Caco-2 (cell line): ENCODE data around the gene MYL12A. TPM values are rescaled to one million over a fixed set of nuclear protein-coding genes. Genes with fewer than 3 reads are reported as not detected.

ENCODE experiments used
- BruUV-seq: library from RNA; stranded (reverse); fragments of 400-500 nt; replicated peaks from 2 replicates; lab custom pipeline; 2021; lab: Mats Ljungman, UMichigan
- CTCF ChIA-PET: fragments of 300-600 bp; sonication (Branson Sonifier 250); formaldehyde crosslinking; loops from one replicate; lab custom pipeline; 2022; ENCODE audit warnings: antibody characterized with exemption; lab: Charles Lee
- POLR2A ChIA-PET: fragments of 300-600 bp; sonication (Branson Sonifier 250); formaldehyde crosslinking; loops from one replicate; lab custom pipeline; 2022; ENCODE audit warnings: antibody characterized with exemption; lab: Charles Lee
- DNase-seq, 2 experiments: peaks; one replicate each; pipeline versions ENCODE4 v3.0.0 to v3.0.0-alpha.2; 2020 to 2022
- H3K27me3 ChIP-seq: replicated peaks from 2 replicates; pipeline ENCODE4 v1.6.0; 2011; ENCODE audit warnings: low read length; ENCODE audit not compliant: control insufficient read depth, insufficient read depth
- H3K36me3 ChIP-seq: 2 replicates; pipeline ENCODE4 v1.5.1; 2011; ENCODE audit warnings: low read length; ENCODE audit not compliant: control insufficient read depth, insufficient read depth
- H3K4me1 ChIP-seq: fragments of 250-450 bp; sonication (Bioruptor Pico); 2 replicates; pipeline ENCODE4 v1.5.1; 2020; ENCODE audit warnings: mild to moderate bottlenecking
- H3K4me3 ChIP-seq: 2 replicates; pipeline ENCODE4 v1.5.1; 2011; ENCODE audit warnings: low read depth, mild to moderate bottlenecking, control low read depth, low read length
- H3K9me3 ChIP-seq: fragments of 250-450 bp; sonication (Bioruptor Pico); 2 replicates; pipeline ENCODE4 v1.5.1; 2020; ENCODE audit warnings: mild to moderate bottlenecking, moderate library complexity
- H3K27ac Mint-ChIP-seq: one replicate; pipeline ENCODE4 v1.8.0; 2022; ENCODE audit warnings: mixed read lengths; ENCODE audit not compliant: unreplicated experiment
- H3K27me3 Mint-ChIP-seq: one replicate; pipeline ENCODE4 v1.8.0; 2022; ENCODE audit warnings: mixed read lengths; ENCODE audit not compliant: insufficient read depth, unreplicated experiment
- H3K36me3 Mint-ChIP-seq: one replicate; pipeline ENCODE4 v1.8.0; 2022; ENCODE audit warnings: mild to moderate bottlenecking, mixed read lengths; ENCODE audit not compliant: insufficient read depth, unreplicated experiment
- H3K4me1 Mint-ChIP-seq: one replicate; pipeline ENCODE4 v1.8.0; 2022; ENCODE audit warnings: low read depth, mixed read lengths; ENCODE audit not compliant: unreplicated experiment
- H3K4me3 Mint-ChIP-seq: one replicate; pipeline ENCODE4 v1.8.0; 2022; ENCODE audit warnings: mild to moderate bottlenecking, moderate library complexity, mixed read lengths; ENCODE audit not compliant: unreplicated experiment
- H3K9me3 Mint-ChIP-seq: one replicate; pipeline ENCODE4 v1.8.0; 2022; ENCODE audit warnings: mixed read lengths; ENCODE audit not compliant: unreplicated experiment
- intact Hi-C: fragments of 100-400 bp; cut with micrococcal nuclease; formaldehyde crosslinking; loops from one replicate; pipeline ENCODE4 v1.10.0; 2022; ENCODE audit not compliant: unreplicated experiment
- total RNA-seq: library from RNA; stranded (reverse); gene quantifications from 2 replicates; pipeline ENCODE4 v1.2.3, GENCODE V29; 2022
- TF ChIP-seq, protein P1 (sequence below), 2 experiments: fragments of 200-600 bp in 1 of 2; IDR thresholded peaks; 1 replicate in 1 of 2; 2 replicates in 1 of 2; pipeline versions ENCODE4 v1.5.1 to v1.8.0; 2011 to 2022; ENCODE audit warnings: antibody characterized with exemption in 1 of 2, control low read depth in 1 of 2, inconsistent platforms in 1 of 2, low read depth in 1 of 2, low read length in 1 of 2, mild to moderate bottlenecking in 1 of 2, moderate library complexity in 1 of 2; ENCODE audit not compliant: insufficient read depth in 1 of 2, severe bottlenecking in 1 of 2, unreplicated experiment in 1 of 2

Gene MYL12A
- total RNA-seq, 1 experiment from 2014 or later, result 272 TPM

GRCh38 chr18:3283253-3283863 is 35.8 kb downstream of the MYL12A start:
- H3K4me3 ChIP-seq, result no peak overlapping the region
- no TSS peak for BruUV-seq
- DNase-seq, result no peak
- H3K4me1 Mint-ChIP-seq, result peaks cover 13% of the 10 kb centered on the region
- intact Hi-C loops, result loop anchor here (5.0 kb wide), 1 partner anchor 99 kb away; no protein-coding TSS in a partner anchor
- no peaks in the 10 kb centered on the region for H3K36me3 ChIP-seq
- no peaks in the 10 kb centered on the region for H3K4me1 ChIP-seq
- no peaks in the 10 kb centered on the region for H3K27me3 Mint-ChIP-seq
- no peaks in the 10 kb centered on the region for H3K27me3 ChIP-seq
- no peak overlapping the region for H3K4me3 Mint-ChIP-seq
- H3K9me3 ChIP-seq, result no peaks in the 10 kb centered on the region
- H3K9me3 Mint-ChIP-seq, result peaks cover 13% of the 10 kb centered on the region
- CTCF ChIA-PET, result interaction anchor here (3.2 kb wide), 1 partner anchor 383 kb away, joined by 27 read pairs; no protein-coding TSS in a partner anchor
- H3K36me3 Mint-ChIP-seq, result peaks cover 27% of the 10 kb centered on the region
- H3K27ac Mint-ChIP-seq, result no peak overlapping the region
- TF ChIP-seq, protein P1, sequence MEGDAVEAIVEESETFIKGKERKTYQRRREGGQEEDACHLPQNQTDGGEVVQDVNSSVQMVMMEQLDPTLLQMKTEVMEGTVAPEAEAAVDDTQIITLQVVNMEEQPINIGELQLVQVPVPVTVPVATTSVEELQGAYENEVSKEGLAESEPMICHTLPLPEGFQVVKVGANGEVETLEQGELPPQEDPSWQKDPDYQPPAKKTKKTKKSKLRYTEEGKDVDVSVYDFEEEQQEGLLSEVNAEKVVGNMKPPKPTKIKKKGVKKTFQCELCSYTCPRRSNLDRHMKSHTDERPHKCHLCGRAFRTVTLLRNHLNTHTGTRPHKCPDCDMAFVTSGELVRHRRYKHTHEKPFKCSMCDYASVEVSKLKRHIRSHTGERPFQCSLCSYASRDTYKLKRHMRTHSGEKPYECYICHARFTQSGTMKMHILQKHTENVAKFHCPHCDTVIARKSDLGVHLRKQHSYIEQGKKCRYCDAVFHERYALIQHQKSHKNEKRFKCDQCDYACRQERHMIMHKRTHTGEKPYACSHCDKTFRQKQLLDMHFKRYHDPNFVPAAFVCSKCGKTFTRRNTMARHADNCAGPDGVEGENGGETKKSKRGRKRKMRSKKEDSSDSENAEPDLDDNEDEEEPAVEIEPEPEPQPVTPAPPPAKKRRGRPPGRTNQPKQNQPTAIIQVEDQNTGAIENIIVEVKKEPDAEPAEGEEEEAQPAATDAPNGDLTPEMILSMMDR (IDR thresholded peaks at IDR 0.05; ENCODE audit: insufficient read depth in 1 of 2, low read depth in 1 of 2, low read length in 1 of 2, severe bottlenecking in 1 of 2, unreplicated experiment in 1 of 2), result no peak
- POLR2A ChIA-PET, result interaction anchor here (0.6 kb wide), 1 partner anchor 164 kb away, joined by 8 read pairs; no protein-coding TSS in a partner anchor

GRCh38 chr18:3283908-3284307 is 36.3 kb downstream of the MYL12A start:
- Histone ChIP-seq H3K4me3 (no peak overlapping the region), H3K9me3 (no peaks in the 10 kb centered on the region), H3K27me3 (no peaks in the 10 kb centered on the region), H3K36me3 (no peaks in the 10 kb centered on the region), H3K4me1 (no peaks in the 10 kb centered on the region)
- TF ChIP-seq, protein P1 (IDR thresholded peaks at IDR 0.05; ENCODE audit: insufficient read depth in 1 of 2, low read depth in 1 of 2, low read length in 1 of 2, severe bottlenecking in 1 of 2, unreplicated experiment in 1 of 2), result no peak
- H3K9me3 Mint-ChIP-seq, result peaks cover 13% of the 10 kb centered on the region
- H3K36me3 Mint-ChIP-seq, result peaks cover 22% of the 10 kb centered on the region
- BruUV-seq, result no TSS peak
- intact Hi-C loops, result loop anchor here (5.0 kb wide), 1 partner anchor 98 kb away; no protein-coding TSS in a partner anchor
- DNase-seq, result no peak
- ChIA-PET POLR2A (interaction anchor here (0.6 kb wide), 1 partner anchor 164 kb away, joined by 8 read pairs; no protein-coding TSS in a partner anchor), CTCF (interaction anchor here (3.2 kb wide), 1 partner anchor 382 kb away, joined by 27 read pairs; no protein-coding TSS in a partner anchor)
- H3K4me1 Mint-ChIP-seq, result peaks cover 13% of the 10 kb centered on the region
- H3K4me3 Mint-ChIP-seq, result no peak overlapping the region
- H3K27me3 Mint-ChIP-seq, result no peaks in the 10 kb centered on the region
- H3K27ac Mint-ChIP-seq, result no peak overlapping the region

- no peaks in the 10 kb centered on the region for H3K4me1 ChIP-seq
- peaks cover 13% of the 10 kb centered on the region for H3K9me3 Mint-ChIP-seq
- DNase-seq, result no peak
- CTCF ChIA-PET, result interaction anchor here (3.2 kb wide), 1 partner anchor 381 kb away, joined by 27 read pairs; no protein-coding TSS in a partner anchor
- H3K36me3 Mint-ChIP-seq, result peaks cover 16% of the 10 kb centered on the region
- H3K27me3 ChIP-seq, result no peaks in the 10 kb centered on the region
- no peaks in the 10 kb centered on the region for H3K27me3 Mint-ChIP-seq
- H3K36me3 ChIP-seq, result no peaks in the 10 kb centered on the region
- H3K9me3 ChIP-seq, result no peaks in the 10 kb centered on the region
- TF ChIP-seq, protein P1 (IDR thresholded peaks at IDR 0.05; ENCODE audit: insufficient read depth in 1 of 2, low read depth in 1 of 2, low read length in 1 of 2, severe bottlenecking in 1 of 2, unreplicated experiment in 1 of 2), result no peak
- no peak overlapping the region for H3K27ac Mint-ChIP-seq
- H3K4me3 ChIP-seq, result no peak overlapping the region
- no TSS peak for BruUV-seq
- intact Hi-C loops, result loop anchor here (5.0 kb wide), 1 partner anchor 98 kb away; no protein-coding TSS in a partner anchor
- H3K4me3 Mint-ChIP-seq, result no peak overlapping the region
- peaks cover 11% of the 10 kb centered on the region for H3K4me1 Mint-ChIP-seq
- POLR2A ChIA-PET, result no interaction called here
Measured at GRCh38 chr18:3284501-3284900, 36.9 kb downstream of the MYL12A start.
